Inferior parietal cortex (tissue), 1 donor: Measurements from ENCODE around the gene RRAGA.
"Not testable (repeated sequence)": the region's sequence is repeated elsewhere in the genome, so short reads cannot be mapped to it uniquely, and the experiment has no call there.

Experiments
- DNase-seq: peaks from one replicate; pipeline ENCODE4 v3.0.0-alpha.2; 2016; ENCODE audit errors: extremely low spot score

RRAGA gene

GRCh38 chr9:19085295-19085694 is 36.1 kb downstream of the RRAGA start:
- DNase-seq, result no peak

GRCh38 chr9:19087106-19088000 is 38.1 kb downstream of the RRAGA start:
- DNase-seq, result no peak

- not testable (repeated sequence) for DNase-seq
Observed at GRCh38 chr9:19097431-19097830, 48.2 kb downstream of the RRAGA start.
